ENCODE data around the gene POLK.

DNA sequence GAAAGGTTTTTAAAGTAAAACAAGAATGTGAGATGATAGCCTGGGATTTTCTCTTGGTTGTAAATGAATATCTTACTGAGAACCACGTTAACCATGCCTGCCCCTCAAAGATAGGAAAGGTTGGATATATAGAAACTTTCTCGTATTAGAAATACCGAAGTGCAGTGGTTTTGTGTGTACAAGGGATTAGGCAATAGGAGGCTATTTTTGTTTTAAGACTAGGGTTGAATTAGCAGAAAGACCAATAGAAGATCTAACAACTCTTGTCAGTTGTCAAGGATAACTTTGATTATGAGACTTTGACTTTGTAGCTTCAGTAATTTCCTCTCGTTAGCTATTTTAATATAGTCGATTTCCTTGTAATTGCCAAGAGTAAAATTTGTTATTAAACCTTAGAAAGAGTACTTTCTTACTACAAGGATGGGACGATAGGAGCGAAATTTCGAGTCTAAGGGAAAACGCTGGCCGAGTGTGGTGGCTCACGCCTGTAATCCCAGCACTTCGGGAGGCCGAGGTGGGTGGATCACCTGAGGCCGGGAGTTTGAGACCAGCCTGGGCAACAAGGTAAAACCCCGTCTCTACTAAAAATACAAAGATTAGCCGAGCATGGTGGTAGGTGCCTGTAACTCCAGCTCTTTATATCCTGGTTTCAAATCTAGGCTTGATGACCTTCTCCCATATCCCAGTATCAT, 838 bp downstream of the POLK start:
- TF ChIP-seq, protein P1, sequence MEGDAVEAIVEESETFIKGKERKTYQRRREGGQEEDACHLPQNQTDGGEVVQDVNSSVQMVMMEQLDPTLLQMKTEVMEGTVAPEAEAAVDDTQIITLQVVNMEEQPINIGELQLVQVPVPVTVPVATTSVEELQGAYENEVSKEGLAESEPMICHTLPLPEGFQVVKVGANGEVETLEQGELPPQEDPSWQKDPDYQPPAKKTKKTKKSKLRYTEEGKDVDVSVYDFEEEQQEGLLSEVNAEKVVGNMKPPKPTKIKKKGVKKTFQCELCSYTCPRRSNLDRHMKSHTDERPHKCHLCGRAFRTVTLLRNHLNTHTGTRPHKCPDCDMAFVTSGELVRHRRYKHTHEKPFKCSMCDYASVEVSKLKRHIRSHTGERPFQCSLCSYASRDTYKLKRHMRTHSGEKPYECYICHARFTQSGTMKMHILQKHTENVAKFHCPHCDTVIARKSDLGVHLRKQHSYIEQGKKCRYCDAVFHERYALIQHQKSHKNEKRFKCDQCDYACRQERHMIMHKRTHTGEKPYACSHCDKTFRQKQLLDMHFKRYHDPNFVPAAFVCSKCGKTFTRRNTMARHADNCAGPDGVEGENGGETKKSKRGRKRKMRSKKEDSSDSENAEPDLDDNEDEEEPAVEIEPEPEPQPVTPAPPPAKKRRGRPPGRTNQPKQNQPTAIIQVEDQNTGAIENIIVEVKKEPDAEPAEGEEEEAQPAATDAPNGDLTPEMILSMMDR (IDR thresholded peaks at IDR 0.05): no peak
- TF ChIP-seq POLR2A (IDR thresholded peaks at IDR 0.05): no peak
- no peak for TF ChIP-seq POLR2AphosphoS5 (IDR thresholded peaks at IDR 0.05)

Data from breast epithelium (tissue), 3 donors.